ENCODE measurements around the gene TTYH1.

DNA sequence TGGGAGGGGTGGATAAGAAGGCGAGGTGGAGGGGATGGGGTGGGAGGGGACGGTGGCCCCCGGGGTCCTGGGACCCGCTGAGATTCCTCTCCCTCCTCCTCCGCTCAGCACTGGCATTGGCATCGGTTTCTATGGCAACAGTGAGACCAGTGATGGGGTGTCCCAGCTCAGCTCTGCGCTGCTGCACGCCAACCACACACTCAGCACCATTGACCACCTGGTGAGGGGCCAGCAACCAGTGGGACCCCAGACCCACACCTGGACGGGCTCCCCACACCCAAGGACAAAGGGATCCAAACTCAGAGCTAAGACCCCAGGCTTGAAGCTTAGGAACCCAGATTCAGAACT lies 5.9 kb downstream of the TTYH1 start:
- TF ChIP-seq POLR2A (IDR thresholded peaks at IDR 0.05; ENCODE audit: low read length): no peak
- TF ChIP-seq GATA1 (IDR thresholded peaks at IDR 0.05; ENCODE audit: low read depth, low read length): no peak

Measured in erythroblast (primary cell).